Right kidney (tissue), 1 donor: Measurements from ENCODE around the gene ARL13B.

Experiments used
- DNase-seq: peaks from one replicate; pipeline ENCODE4 v3.0.0-alpha.2; 2016

The ARL13B gene

DNA sequence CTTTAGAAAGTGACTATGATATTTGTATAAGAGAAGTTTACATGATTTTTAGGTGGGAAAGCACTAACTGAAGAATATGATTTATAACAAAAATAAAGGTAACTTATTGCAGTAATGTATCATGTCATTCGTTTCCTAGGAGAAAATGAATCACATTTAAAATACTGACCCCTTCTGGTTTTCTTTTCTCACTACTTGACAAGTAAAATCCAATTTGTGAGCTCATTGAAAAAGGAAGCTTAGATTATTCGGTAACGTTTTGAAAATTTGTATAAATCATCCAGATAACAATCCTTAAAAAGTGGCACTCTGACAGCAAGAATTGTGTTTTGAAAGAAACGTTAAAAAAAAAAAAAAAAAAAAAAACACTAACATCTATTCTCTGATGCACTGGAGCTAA, 121.9 kb downstream of the ARL13B start:
- no peak for DNase-seq
